ENCODE results near the gene GNRHR.

GRCh38 chr4:67718848-67719247 is 35.3 kb downstream of the GNRHR start:
- TF ChIP-seq CTCF (IDR thresholded peaks at IDR 0.05; ENCODE audit: poor library complexity): no peak
- TF ChIP-seq EZH2 (IDR thresholded peaks at IDR 0.05; ENCODE audit: borderline replicate concordance): no peak
- TF ChIP-seq EZH2phosphoT487 (IDR thresholded peaks at IDR 0.05; ENCODE audit: low read depth, severe bottlenecking, unreplicated experiment): no peak
